GM15510 (cell line): Measurements from ENCODE around the gene LUZP2.

Experiments
- POLR2A ChIP-seq: IDR thresholded peaks from 3 replicates; pipeline ENCODE4 v1.6.1; 2011; ENCODE audit warnings: borderline replicate concordance; ENCODE audit not compliant: insufficient read length; ENCODE audit errors: extremely low read depth

LUZP2 gene

GRCh38 chr11:24779791-24780190 lies 282.9 kb downstream of the LUZP2 start:
- TF ChIP-seq POLR2A = no peak

DNA sequence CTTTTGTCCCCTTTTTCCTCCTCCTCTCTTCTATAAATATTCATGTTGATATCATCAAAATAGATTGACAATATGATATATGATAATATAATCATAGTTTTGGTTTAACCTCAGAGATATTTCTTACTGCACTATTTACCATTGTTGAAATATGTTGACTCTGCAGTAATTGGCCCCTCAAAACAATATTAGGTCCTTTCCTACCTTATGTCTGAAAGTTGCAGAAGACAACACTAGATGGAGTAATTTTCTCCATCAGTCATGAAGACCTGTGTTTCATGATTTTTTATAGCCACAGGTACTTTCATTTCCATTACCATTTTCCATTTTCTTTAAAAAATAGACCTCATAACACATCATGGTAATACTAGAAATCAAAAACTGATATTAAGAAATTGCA lies 284.4 kb downstream of the LUZP2 start:
- no peak for TF ChIP-seq POLR2A

DNA sequence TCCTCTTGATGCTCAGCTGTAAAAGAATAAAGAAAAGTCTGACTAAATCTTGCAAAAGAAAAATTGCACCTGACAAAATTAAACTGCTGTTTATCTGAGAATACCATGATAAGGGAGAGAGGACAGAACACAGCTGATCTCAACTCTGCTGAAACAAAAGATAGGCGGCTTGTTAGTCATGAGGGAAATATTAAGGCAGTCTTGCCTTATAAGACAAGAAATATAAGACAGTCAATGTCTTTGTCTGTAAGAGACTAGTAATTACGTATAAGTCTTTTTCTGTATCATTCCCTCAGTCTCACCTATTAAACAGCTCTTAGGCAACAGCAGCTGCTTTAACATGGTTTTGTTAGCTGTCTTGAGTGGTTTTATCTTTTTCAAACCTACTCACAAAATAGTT lies 296.6 kb downstream of the LUZP2 start:
- no peak for TF ChIP-seq POLR2A

GRCh38 chr11:24794064-24794463 lies 297.2 kb downstream of the LUZP2 start:
- TF ChIP-seq POLR2A = no peak

GRCh38 chr11:24805671-24806070 lies 308.8 kb downstream of the LUZP2 start:
- TF ChIP-seq POLR2A = no peak

- TF ChIP-seq POLR2A = no peak
Observed at GRCh38 chr11:24808173-24808572, 311.3 kb downstream of the LUZP2 start.

GRCh38 chr11:24819006-24819405 lies 322.2 kb downstream of the LUZP2 start:
- TF ChIP-seq POLR2A = no peak

DNA sequence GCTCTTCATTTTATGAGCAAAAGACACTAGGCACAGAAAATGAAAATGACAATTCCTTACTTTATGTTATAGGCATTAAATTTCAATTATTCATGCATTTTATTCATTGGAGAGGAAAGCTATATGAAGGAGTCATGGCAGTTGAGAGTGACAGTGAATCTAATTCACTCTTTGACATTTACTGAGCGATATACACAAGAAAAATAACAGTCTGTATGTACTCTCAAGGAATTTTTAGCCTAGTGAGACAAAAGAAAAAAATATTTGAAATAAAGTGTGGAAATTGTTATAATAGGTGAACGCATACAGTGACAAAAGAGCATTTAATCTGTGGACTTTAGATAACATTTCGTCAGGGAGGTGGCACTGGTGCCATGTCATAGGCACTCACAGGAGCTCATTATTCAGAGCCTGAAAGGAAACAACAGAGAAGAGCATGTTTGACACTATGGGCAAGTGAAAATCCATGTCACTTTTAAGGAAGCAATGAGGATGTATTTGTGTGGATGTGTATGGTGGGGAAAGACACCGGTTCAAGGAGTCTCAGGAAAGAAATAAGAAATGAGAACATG lies 323.1 kb downstream of the LUZP2 start:
- TF ChIP-seq POLR2A = no peak

DNA sequence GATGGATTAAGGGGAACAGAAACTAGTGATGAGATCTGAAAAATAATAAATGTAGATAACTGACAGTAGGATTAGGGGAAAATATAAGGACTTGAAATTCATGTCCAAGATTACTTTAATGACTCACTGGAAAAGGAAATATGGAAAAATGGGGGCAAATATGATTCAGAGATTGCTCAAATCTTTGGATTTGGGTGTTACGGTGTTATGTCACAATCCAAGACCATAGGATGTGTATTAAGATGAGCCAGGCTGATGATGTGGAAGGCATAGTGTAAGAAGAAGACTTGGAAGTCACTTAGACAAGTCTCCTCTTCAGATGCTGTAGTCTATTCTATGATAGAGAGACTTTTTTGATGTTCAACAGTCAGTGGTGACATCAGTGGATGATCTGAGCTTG lies 323.7 kb downstream of the LUZP2 start:
- TF ChIP-seq POLR2A = no peak

DNA sequence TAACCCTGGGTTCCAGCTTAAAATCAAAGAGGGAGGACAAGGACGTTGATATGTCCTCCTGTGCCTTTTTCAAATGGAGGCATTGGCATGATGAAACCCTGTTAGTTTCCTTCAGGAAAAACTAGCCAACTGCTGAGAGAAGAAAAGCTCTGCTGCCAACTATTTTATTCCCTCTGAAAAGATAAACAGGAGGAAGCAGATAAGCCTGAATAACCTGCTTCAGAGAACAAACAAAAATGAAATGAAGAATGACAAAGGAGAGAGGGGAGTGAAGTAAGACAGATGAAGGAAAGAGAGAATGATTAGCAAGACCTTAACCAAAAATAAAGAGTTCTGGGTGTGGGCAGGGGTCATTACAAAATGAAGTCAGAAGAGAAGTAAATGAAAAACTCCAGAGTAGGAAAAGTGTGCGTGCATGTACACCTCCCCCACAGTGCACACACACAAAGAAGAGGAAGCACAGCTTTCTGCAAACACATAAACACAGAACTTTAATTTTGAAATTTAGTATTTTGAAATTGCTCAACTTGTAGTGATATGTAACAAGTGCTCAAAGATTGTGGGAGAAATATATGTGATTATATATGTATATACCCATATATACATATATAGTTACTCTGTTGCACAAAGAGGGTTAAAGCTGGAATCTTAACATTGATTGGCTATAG lies 332.2 kb downstream of the LUZP2 start:
- TF ChIP-seq POLR2A = no peak

- TF ChIP-seq POLR2A = no peak
Observed at GRCh38 chr11:24833573-24833972, 336.7 kb downstream of the LUZP2 start.

GRCh38 chr11:24837112-24837511 lies 340.3 kb downstream of the LUZP2 start:
- no peak for TF ChIP-seq POLR2A

- TF ChIP-seq POLR2A = no peak
Observed at GRCh38 chr11:24842308-24842707, 345.5 kb downstream of the LUZP2 start.

- no peak for TF ChIP-seq POLR2A
Observed at GRCh38 chr11:24844406-24844805, 347.6 kb downstream of the LUZP2 start.

GRCh38 chr11:24848857-24849256 lies 352.0 kb downstream of the LUZP2 start:
- TF ChIP-seq POLR2A = no peak

GRCh38 chr11:24855951-24856350 lies 359.1 kb downstream of the LUZP2 start:
- TF ChIP-seq POLR2A = no peak
